Activated CD8-positive, alpha-beta memory T cell treated with anti-CD3 and anti-CD28 coated beads for 48 hours (primary cell): ENCODE data around the gene TMEM200C.

Source experiments
- DNase-seq, 3 experiments: peaks; one replicate each; pipeline ENCODE4 v3.0.0-alpha.2; 2020; ENCODE audit warnings: low read depth in 2 of 3, low spot score in 2 of 3

The TMEM200C gene

DNA sequence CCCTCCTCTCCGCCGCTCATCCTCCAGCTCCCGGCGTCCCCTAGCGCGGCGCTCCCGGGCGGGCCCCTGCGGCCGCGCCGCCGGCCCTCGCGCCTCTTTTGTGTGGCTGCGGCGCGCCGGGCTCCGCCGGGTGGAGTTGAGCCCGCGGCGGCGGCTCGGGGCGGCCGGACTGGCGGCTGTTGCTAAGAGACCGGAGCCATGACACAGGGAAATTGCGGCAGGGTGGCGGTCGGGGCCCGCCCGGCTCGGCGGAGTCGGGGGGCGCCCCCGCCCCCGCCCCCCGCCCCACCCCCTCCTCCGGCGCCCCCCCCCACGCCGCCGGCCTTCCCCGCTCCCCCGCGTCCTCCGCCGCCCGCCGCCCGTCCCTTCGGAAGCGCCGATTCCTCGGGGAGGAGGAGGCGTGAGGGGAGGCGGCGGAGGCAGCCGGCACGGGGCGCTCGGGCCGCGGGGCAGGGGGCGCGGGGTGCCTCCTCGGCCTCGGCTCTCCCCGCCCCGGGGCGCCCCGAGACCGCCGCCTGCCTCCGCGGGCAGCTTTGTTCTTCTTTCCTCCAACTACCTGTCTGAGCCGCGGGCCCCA, at the start of gene TMEM200C:
Gene TMEM200C, minus strand, starts transcription at position 224 of the 577 bp plus-strand sequence. CDS start 3,459 bp downstream, outside the sequence.
- no peak for DNase-seq

DNA sequence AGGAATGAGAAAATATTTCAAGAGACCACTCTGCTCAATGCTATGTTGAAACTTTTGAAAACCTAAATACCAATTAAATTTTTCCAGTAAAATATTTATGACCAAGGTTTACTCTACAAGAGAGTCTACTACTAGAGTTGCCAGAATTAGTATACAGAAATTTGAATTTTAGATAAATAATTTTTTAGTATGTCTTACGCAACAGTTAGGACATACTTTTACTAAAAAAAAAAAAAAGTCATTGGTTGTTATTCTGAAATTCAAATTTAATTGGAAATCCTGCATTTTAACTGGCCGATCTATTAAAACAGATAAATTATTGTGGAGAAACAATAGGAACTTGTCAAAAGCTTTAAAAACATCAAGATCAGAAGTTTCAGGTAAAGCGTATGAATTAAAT, 49.1 kb upstream of the TMEM200C start:
- DNase-seq: no peak

DNA sequence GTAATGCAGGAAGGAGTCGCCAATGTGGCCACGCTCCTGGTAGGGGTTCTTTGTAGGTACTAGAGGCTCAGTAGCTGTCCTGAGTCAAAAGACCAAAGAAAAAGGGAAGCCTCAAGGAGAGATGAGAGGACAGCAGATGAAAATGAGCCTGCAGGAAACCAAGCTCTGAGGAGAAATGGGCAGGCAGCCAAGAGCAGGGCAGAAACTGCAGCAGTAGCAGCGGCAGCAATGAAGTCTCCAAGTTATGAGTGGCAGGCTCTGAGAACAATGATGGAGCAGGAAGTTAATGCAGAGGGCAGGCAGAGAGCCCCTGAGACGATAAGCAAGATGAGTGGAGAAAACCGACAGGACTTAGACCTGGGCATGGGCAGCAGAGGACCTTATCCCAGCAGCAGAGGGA, 48.2 kb upstream of the TMEM200C start:
- DNase-seq: no peak

DNA sequence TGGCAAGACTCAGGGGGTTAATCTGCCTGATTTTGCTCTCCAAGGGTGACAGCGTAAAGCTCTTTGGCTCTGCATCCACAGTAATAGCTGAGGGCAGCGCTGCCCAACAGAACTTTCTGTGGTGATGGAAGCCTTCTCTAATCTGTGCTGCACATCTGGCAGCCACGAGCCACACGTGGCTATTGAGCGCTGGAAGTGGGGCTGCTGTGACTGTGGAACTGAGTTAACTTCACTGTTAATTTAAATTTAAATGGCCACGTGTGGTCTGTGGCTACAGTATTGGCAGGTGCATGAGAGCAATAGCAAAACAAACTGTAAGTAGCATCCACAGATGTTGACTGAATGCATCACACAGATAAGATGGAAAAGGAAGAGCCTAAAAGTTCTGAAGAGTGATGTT, 47.3 kb upstream of the TMEM200C start:
- DNase-seq: no peak

DNA sequence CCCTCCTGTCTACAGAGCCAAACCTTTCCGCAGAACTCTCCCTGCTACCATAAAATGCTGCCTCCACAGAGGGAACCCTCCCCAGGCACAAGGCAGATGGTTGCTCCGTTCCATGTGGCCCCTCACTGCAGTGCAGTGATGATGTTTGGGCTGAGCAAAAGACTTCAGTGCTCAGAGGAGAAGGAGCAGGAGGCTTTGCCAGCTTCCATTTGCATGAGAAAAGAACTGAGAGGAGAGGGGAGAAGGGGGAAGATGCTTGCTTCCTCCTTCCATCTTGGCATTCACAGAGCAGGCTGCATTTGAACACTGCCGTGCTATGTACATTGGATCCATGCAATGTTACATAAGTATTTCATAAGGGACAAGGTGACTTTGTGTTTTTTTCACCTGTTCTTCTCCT, 46.6 kb upstream of the TMEM200C start:
- no peak for DNase-seq

DNA sequence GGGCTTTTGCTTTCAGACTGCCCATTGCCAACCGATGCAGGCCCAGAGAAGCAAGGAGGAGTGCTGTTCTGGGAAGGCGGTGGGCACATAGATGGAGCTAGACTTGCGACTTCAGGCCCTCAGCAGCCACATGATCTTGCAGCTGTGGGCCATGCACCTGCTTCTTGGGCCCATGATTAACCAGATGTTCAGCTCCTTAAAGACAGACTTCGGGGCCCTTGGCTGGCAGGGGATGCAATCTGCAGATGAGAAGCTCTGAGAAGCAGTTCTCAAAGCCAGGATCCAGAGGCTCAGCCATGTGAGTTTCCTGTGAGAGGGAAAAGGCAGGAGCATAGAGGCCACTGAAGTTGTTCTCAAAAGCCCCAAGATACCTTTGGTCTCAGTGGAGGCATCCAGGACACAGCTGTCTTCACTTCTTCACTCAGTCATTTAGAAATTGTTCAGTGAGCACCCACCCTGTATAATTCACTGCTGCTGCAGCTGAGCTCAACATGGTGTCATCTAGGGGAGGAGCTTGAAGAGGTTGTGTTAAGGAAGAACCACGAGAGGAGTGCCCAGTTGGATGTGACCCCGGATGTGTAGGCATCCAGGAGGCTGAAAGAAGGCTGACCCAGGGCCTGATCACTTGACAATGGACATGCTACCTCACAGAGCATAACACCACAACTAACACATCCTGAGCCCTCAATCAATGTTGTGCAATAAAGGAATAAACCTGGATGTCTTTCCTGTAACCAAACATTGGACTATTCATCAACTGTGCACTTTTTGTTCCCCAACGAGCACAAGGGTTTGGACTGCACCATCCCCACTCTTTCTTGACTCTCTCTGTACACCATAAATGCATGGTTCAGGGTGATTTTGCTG, 44.7 kb upstream of the TMEM200C start:
- no peak for DNase-seq

DNA sequence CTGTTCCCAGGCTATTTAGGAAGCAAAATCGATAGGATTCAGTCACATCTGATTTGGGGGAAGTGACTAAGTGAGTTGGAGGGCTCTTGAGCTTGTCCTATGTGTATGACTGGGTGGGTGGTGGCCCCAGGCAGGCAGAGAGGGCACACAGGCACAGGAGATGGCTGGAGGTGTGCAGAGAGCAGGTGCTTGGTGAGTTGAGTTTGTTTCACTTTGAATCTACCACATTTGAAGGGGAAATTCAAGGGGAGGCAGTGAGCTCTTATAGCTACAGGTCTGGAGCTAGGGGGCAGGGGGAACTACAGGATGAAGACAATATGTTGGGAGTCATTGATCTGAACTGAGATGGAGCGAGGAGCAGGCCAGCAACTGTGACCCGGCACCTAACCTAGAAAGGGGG, 42.5 kb upstream of the TMEM200C start:
- no peak for DNase-seq

DNA sequence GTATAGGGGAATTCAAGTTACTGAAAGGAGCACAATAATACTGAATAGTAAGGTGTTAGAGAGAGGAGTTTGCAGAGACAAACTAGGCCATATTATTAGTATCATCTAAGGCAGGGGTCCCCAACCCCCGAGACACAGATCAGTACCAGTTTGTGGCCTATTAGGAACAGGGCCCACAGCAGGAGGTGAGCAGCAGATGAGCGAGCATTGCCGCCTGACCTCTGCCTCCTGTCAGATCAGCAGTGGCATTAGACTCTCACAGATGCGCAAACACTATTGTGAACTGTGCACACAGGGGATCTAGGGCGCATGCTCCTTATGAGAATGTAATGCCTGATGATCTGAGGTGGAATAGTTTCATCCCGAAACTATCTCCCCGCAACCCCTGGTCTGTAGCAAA, 41.8 kb upstream of the TMEM200C start:
- no peak for DNase-seq

DNA sequence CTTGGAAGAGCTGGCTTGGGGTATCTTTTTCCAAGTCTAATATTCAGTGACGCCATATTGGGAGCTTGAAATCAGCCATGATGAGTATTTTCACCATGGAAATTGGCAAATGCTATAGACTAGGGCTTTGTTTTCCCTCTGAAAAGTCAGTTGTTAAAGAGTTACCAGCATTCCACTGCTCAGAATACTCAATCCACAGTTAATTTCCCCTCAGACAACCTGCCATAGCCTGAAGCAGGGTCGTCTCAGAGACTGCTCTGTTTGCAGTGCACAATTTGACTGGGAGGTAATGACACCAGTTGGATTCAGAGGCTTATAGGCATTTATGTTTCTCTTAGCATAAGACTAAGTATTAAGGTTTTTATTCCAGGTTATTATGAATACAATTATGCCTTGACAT, 35.5 kb upstream of the TMEM200C start:
- DNase-seq: no peak

DNA sequence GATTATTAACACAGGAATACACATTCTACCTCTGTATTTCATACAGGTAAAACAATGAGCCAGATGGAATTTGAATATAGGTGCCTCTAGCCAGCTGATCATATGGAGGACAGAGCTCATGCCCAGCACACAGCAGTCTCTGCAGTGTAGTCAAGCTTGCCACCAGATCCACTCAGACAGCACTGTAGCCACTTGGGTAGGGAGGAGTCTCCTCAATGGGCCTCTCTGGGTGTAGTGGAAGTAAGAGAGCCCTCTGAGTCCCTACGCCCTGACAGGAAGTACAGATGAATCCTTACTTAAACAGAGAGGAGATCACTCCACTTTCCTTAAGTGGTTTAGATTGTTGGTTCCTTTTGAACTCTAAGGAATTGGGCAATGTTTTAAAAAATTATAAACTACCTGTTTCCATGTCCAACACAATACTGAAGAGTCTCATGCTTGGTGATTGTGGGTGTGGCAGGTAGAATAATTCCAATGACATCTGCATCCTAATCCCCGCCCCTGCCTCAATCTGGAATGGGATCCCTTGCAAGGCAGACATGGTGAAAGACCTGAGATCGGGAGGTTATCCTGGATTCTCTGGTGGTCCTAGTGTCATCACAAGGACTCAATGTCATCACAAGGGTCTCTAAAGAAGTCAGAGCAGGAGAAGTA, 23.0 kb upstream of the TMEM200C start:
- DNase-seq: no peak

DNA sequence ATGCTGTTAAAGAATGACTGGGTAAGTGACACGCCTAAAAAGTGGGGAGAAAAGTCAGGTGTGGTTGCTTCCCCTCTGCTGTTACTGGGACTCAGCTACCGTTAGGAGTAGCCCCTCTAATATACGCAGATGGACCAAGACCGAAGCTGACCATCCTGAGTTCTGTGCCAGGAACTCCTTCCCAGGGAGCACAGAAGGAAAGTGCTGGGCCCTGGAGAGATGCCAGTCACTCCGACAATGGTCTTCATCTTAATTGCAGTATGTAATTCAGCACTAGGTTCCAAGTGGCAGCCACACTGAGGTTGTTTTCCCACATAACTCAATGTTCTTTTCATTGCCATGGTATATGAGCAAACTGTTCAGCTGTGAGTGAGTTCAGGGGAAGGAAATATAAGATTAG, 19.6 kb upstream of the TMEM200C start:
- no peak for DNase-seq

DNA sequence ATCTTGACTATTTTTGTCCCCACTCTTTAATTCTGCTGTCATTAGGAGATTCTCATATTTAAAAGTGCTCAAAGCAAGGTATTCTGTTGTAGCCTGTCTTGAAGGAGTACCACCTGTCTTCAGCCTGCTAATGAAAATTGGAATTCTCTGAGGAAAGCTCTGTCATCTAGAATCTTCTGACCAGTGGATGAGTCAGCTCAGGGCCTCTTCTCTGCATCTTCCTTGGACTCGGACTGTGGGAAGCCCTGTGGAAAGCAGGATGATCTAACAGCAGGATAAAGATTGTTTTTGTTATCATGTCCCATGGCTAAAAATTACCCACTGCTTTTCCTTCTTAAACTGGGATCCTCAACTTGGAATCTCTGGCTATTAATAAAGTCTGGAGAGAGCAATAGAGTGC, 18.7 kb upstream of the TMEM200C start:
- no peak for DNase-seq

DNA sequence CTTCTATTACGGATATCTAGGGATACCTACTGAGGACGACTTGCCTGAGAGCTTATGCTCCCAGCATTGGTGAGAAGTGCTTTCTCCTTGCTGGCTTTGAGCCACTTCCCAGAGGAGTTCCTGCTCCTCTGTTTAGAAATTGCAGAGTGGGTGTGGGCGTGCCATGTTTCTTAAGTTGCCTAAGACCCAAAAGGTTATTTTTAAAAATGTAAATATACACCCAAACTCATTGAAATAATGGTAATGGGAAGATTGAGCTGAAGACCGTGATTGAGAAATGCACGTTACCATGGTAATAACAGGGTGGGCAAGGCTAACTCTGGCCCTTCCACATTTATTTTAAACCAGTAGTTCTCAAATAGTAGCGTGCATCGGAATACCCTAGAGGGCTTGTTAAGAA, 17.2 kb upstream of the TMEM200C start:
- no peak for DNase-seq

DNA sequence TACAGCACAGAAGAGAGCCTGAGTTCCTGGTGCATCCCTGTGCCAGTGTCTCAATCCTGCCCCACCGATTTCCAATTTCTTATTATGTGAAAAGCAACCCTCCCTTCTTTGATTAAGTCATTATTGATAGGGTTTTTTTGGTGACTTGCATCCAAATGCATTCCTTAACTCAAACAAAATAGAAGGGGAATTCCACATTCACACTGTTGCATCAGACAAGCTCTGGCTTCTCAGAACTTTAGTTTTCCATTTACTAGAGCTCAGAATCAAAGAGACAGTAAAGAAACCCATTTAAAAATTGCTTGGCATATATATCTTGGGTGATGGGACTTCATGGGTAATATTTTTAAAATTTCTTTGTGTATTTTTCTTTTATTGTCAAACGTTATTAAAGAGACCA, 13.8 kb upstream of the TMEM200C start:
- no peak for DNase-seq

DNA sequence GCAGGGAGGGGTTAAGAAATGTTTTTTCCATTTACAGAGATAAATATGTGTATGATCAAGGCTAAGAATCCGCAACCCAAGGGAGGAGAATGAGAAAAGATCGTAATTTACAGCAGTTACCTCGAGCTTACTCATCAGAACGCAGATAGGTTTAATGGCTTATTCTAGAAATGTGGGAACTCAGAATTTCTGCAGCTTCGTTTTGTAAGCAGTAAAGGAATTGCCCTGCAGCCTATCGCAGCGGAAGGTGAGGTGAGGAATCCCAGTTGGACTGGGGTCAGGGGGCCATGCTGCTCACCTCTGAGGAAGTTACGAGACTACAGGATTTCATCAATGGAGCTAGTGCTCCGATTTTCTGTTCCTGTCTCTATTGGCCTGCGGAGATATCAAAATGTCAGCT, 8.1 kb upstream of the TMEM200C start:
- DNase-seq: no peak

DNA sequence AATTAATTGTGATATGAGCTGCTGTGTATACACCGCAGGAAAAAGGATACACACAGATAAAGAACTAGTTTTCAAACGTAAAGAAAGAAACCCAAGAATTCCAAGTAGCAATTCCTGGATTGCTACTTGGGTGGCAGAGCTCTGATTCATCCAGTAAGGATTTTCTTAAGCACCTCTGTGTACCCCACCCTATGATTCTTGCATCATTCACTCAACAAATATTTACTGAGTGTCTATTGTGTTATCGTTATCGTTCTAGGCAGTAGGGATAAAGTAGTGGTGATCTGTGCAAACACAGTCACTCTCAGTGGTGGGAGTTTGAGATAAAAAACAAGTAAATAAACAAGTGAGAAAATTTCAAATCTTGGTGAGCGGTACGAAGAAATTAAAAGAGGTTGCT, 4.9 kb upstream of the TMEM200C start:
- DNase-seq: no peak

DNA sequence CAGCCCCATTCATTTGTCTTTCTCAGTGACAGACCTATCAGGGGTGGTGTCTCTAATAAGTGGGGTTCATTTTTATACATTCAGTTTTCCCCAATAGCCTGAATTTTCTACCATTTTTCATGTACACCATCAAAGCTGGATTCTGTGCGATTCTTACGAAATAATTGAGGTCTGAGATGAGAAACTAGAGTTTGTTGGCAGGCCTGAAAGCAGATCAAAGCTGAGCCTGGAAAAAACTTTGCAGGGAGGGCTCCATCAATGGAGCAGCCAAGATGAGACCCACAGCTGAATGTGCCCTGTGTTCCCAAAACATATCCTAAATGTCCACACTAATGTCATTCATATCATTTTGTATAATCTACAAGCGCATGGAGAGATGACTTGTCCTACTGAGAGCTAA, 4.5 kb upstream of the TMEM200C start:
- no peak for DNase-seq

DNA sequence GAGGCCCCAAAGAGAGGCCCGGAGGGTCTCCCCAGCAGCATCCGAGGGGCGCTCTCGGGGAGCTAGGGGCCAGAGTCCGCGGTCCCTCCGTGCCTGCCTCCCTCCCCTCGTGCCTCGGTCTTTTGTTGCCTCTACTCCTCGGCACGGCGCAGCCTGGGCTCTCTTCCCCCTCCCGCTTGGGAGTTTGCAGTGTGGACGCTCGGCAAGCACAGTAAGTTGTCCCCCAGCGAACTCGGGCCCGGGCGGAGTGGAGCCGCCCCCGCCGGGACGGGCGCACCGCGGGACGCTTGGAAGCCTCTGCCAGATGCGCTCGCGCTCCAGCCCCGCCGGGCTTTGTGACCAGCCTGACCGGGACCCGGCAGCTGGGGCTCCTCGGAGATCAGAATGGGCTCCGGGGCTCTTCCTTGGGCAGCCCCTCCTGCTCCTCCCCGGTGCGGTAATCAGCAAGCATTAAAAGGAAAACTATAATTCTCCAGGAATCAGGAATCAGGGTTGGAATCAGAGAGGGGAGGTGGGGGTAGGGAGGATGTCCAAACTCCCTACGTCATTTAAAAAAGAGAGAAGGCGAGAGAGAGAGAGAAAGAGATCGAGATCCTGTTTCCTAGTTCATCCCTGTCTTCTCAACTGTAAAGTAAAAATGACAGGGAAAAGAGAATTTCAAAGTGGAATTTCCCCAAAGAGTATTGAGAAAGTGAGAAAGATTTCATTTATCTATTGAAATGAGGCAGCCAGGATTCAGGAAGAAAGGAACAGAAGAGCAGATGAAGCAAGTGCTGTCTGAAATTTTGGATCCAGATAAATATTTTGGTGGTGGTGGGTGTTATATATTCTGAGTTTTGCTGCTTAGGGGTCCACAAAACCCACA, 786 bp upstream of the TMEM200C start:
- no peak for DNase-seq

DNA sequence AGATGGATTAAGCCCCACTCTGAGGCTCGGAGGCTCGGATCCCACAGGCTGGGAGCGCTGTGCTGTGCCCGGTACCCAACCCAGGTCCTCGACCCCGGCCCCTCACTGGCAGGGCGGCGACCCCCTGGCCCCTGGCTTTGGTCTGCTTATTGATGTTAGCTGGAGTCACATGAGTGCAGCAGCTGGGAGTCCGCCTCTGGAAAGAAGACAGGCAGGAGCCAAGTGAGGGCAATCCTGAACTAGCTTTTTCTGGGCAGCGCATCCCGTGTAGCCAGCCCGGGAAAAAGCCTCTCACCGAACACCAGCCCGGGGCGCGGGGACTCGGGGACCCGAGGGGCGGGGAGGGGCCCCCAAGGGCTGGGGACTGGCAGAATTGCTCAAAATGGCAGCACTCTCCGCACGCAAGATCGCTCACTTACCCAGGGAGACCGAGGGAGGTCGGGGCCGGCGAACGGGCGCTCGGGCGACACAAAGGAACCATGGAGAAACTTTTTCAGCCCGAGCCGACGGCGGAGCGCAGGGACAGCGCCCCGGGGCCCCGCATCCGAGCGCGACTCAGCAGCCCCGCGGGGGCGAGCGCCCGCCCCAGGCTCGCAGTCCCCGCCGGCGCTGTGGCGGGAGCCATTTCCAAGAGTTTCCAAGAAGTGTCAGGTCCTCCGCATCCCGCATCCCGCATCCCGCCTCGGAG, 567 bp downstream of the TMEM200C start:
- DNase-seq: no peak

DNA sequence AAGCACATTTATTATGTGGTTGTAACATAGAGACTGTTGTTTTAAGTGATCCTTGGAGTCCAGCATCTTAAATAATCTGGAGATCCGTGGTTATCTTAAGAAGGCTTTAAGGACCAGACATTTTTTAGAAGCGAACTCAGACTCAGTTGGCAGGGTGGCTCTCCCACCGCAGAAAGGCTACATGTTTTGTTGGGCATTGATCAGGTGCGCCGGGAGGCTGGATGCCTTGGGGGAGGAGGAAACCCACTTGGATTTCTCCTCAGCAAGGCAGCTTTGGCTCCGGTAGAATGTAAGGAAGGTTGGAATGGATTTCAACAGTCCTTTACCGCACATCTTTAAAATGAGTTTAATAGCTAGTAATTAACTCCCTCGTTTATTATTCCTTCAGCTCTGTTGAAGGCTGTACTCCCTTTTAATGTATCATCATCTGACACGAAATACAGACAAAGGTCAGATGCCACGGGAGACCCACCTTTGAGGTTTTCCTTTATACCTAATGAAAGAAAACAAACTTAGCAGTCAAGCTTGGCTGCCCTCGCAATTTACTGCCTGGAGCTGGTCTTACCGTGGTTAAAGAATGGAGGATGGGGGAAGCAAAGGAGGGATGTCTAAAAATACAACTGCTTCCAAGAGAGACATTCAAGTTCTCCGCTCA, 1.2 kb downstream of the TMEM200C start:
- DNase-seq: no peak
